Activated T-helper 9 cell treated with anti-CD3 and anti-CD28 coated beads, Interleukin-2, amount 50 U/mL, for 16 hours (primary cell): ENCODE measurements around the gene C9orf50.
A peak's percentile ranks its signal among the peaks of the same experiment; 100 is the strongest.

ENCODE experiments used
- DNase-seq: peaks from one replicate; pipeline ENCODE4 v3.0.0-alpha.2; 2020; ENCODE audit warnings: low read depth

Gene C9orf50

DNA sequence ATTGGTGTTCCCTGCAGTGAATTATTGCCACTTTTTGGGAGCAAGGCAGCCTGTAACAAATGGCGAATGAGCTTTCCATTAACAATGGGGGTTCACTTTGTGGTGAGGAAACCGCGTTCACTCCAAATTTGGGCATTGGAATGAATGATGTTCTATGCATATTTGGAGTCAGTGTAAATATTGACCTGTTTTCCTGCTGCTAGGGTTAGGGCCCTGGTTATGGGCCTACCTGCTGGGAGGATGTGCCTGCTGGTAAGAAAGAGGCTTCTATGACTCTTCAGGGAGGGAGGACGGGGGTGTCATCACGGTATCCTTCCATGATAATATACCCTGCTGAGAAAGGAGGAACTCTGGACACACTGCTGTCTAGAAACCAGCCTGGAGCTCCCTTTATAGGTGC is 29.0 kb downstream of the C9orf50 start:
- DNase-seq = no peak

DNA sequence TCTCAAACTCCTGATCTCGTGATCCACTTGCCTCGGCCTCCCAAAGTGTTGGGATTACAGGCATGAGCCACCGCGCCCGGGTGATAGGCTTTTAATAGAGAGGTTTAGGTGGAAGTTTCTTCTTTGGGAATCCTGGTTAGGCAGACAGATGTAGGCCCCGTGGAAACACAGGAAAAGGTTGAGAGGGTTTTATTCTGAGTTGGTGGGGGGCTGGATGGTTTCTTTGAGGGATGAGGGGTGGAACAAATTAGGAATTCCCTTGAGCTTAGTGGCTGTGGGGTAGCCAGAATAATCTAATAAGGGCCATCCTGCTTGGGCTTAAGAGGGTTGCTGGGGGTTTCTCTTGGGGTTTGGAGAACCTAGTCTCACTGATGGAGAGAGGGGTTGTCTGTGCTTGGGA is 30.4 kb downstream of the C9orf50 start:
- DNase-seq = no peak

DNA sequence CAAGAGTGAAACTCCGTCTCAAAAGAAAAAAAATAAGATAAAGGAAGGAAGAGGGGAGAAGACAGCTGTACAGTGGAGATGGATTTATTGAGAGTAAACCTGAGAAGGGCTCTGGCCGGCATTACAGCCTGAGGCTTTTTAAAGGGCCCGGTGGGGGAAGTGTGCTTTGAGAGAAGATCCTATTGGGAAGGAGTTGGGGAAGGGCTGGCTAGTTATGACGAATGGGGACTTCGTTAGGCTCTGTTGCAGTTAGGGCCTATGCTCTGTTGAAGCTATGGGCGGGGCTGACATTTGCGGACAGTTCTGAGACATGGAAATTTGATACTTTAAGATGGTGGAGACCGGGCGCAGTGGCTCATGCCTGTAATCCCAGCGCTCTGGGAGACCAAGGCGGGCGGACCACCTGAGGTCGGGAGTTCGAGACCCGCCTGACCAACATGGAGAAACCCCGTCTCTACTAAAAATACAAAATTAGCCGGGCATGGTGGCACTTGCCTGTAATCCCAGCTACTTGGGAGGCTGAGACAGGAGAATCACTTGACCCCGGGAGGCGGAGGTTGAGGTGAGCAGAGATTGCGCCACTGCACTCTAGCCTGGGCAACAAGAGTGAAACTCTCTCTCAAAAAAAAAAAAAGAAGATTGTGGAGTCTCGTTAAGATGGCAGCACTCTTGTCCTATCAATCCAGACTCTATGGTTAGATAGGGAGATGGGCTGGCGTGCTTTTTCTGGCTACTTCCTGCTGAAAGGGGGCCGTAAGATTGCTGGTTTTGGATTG is 33.2 kb downstream of the C9orf50 start:
- DNase-seq = no peak

DNA sequence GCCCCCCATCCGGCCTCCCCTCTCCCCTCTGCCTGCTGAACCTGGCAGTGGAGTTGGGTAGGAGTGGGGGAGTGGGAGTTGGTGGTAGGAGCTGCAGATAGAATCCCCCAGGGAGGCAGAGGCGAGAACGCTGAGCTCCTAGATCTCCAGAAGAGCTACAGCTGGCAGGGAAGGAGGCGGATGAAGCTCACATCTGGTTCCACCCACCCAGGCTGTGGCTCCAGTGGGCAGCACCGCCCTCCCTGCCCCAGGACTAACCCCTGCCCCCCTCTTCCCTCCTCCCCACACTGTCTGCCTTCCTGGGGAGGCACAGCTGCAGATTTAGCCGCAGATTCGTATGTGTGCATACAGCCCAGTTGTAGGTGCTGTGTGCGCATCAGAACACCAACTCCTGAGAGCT is 34.2 kb downstream of the C9orf50 start:
- no peak for DNase-seq

DNA sequence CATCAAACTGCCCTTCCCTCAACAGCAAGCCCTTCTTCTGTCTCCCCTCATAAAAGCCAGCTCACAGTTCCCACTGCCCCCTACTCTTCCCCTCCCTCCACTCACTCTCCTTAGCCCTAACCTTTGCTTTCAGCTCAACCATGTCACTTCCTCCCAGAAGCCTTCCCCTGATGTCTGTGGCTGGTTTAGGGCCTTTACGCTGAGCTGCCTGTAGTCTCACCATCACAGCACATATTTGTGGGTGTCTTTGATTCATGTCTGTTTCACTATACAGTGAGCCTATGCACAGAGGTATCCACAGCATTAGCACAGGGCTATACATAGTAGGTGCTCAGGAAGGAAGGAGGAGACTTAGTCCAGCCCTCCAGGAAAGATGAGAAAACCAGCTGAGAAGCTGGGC is 34.7 kb downstream of the C9orf50 start:
- no peak for DNase-seq

DNA sequence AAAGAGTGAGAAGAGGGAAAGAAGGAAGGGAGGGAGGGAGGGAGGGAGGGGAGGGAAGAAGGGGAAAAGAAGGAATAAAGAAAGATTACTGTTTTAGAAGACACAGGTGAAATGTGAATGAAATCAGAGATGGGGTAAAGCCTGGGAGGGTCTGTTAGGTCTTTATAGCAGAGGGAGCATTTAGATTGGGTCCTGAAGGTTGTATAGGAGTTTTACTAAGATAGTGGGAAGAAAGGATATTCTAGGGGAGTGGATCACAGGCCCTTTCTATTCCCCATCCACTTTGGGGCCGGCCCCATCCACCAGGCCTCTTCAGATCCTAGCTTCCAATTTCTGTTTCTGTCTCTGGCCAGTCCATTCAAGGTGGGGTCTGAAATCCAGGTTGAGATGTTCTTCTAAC is 35.5 kb downstream of the C9orf50 start:
- DNase-seq = no peak

DNA sequence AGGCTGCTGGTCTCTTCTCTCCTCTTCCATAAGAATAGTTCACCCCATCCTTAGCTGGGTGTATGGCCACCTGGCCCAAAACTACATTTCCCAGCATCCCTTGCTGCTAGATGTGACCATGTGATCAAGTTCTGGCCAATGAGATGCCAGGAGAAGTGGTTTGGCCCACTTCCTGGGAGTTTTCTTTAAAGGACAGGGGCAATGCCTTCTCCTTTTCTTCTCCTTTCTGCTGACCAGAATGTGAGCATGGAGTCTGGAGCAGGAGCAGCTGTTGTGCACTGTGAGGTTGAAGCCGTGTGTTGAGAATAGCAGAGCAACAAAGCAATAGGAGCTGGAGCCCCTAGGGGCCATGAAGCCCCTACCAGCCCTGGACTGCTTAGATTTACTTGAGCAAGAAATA is 36.8 kb downstream of the C9orf50 start:
- peak; percentile 17 for DNase-seq

DNA sequence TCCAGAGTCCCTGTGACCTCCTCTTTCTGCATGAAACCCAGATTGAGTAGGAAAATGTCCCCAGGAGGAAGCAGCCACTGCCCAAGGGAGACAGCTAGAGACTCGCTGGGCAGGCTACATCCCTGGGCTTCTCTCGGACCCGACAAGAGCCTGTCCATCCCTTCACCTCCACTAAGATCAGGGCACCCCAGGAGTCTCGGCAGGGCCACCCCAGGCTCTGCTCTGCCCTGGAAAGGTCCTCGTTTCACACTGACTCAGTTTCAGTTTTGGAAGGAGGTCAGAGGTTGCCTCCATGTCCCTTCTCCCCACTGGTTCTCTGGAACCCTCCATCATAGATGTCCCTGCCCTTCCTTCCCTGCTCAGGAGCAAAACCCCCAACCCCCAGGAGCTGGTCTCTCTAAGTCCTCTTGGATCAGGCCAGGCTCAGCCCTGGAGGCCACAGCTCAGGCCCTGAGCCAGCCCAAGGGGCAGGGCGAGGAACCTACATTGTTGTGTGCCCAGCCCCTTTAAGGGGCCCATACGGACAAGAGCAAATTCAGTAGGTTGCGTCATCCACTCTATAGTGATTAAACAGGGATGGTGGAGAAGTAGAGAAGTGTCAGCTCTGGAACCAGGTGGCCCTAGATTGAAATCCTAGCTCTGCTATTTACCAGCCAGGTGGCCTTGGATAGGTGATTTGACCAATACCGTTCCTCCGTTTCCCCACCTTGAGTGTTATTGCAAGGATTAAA is 37.4 kb downstream of the C9orf50 start:
- DNase-seq = no peak

DNA sequence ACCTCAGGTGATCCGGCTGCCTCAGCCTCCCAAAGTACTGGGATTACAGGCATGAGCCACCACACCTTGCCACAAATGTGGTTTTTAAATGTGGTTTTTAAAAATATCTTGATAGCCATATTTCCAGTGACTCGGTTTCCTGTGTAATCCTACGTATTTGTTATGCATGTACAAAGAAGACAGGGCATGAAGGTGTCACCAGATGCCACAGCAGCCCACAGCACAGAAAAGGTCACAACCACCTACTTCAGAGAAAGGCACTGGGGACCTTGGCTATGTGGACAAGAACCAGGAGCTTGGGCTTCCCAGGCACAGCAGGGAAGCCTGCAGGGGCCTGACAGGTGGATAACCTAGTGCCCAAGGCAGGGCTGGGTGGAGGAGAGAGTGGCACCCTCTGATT is 38.0 kb downstream of the C9orf50 start:
- DNase-seq = no peak

DNA sequence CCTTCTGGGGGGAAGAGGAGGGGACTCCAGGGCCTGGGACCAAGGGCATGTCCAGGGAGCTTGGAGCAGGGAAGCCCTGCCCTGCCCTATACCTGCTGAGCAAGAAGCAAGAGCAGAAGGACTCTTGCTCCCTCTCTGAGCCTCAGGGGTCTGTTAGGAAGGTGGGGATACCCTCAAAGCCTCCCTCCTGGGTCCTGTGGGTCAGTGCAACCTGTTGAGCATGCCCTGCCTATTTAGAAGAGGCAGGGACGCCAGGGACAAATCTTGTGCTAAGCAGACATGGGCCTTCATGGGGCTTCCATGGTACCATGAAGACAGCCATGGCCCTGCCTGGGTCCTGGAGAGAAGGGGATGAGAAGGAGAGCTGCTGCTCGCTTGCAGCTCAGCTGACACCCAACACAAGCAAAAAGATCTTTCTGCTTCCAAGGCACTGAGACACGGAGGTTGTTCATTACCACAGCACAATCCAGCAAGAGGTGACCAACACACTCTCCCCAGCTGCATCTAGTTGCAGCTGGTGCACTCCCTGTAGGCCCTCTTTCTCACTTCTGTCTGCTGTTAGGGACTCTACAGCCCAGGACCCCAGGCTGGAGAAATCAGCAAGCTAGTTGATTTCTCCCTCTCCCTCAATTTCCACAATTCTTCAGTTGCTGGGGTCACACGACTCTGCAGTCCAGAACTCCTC is 39.3 kb downstream of the C9orf50 start:
- no peak for DNase-seq

DNA sequence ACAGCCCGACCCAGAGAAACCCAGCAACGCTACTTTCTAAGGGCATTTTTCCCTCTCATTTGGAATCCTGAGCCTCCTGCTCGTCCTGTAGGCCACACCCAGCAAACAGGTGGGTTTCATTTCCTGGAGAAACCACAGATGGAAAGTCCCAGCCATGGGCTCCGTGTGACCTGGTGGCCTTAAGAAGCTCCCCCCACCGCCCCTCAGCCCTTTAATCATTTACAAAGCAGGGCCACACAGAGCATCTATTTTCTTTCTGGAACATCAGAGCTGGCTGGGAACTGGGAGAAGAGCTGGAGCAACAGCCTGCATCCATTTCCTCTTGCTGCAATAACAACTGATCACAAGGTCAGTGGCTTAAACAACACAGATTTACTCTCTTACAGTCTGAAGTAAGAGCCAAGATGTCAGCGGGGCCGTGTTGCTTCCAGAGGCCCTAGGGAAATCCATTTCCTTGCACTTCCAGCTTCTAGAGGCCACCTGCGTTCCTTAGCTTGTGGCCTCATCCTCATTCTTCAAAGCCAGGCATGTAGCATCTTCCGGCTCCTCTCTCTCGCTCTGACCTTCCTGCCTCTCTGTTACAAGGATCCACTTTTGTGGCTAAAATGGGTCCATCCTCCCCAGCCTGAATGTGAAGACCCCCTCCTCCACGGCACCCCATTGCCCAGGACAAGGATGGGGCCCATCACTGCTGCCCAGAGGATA is 40.5 kb downstream of the C9orf50 start:
- no peak for DNase-seq

DNA sequence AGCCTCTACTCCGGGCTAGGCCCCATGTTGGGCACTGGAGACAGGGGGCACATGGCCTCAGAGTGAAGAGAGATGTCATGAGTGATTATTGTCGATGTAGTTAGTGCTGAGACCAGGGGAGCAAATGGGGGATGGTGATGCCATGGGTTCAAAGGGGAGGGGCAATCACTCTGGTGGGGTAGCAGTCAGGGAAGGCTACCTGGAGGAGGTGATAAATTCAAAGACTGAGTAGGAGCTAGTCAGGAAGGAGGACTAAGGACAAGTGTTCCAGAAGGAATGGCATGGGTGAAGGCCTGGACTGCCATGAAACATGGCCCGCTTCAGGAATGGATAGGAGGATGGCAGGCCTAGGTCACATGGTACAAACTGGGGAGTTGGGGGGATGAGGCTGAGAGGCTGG is 41.6 kb downstream of the C9orf50 start:
- DNase-seq = no peak

DNA sequence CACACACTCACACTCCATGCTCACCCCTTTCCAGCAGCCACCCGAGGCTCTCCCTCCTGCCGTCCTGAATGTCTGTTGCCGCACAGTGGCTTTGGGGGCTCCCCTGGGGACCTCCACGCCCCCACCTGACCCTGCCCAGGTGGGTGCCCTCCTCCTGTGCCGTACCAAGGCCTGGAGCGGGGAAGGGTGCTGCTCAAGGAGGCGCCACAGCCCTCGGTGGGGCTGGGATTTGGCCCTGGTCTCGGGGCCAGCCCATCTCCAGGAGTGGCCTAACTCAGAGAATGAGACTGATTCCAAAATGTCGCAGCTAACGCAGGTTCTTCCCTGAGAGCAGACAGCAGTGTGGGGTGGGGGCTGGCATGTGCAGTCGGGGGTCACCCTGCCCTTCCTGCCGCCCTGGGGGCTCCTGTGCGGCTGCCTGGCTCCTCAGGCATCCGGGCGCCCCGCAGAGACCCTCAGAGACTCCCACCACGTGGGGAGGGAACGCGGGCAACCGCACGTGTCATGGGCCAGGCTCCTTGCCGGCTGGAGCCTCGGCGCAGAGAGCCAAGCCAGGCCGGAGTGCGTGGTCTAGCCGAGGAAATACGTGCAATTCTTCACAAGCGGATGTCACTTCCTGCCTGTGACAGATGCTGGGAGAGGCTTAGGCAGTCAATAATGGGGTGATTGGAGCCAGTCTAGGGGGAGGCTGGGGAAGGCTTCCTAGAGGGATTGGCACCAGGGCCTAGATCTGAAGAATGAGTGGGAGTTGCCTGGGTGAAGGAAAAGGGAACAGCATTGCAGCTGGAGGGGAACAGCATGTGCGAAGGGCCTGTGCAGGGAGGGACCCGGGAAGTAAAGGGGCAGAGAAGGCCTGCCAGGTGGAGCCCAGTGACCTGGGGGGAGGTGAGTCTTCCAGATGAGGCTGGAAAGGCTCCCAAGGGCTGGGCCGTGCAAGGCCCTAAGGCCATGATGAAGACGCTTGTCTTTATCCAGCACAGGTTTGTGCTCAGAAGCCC is 44.1 kb downstream of the C9orf50 start:
- no peak for DNase-seq

DNA sequence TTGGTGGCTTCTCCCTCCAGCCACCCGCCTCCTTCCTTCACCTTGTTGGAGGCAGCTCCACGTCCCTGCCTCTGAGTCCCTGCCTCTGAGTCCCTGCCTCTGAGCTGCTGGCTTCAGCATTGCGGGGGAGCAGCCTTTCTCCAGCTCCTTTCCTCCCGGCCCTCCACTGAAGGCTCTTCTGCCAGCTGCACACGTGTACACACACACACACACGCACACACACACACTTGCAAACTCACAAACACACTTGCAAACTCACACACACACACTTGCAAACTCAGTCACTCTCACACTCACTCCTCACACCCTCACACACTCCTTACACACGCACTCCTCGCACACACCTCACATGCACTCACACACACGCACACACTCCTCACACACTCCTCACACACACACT is 45.1 kb downstream of the C9orf50 start:
- DNase-seq = no peak

DNA sequence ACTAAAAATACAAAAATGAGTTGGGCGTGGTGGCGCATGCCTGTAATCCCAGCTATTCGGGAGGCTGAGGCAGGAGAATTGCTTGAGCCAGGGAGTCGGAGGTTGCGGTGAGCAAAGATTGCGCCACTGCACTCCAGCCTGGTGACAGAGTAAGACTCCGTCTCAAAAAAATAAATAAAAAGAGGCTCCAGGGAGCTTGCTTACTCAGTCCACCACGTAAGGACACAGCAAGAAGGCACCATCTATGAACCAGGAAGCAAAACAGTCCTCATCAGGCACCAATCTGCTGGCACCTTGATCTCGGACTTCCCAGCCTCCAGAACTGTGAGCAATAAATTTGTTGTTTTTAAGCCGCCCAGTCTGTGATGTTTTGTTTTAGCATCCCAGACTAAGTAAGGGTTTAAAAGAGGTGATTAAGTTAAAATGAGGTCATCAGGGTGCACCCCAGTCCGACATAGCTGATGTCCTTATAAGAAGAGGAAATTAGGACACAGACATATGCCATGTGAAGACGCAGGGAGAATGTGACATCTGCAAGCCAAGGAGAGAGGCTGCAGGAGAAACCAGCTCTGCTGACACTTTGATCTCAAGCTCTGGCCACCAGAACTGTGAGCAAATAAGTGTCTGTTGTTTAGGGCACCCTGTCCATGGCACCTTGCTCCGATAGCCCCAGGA is 45.9 kb downstream of the C9orf50 start:
- DNase-seq = no peak

DNA sequence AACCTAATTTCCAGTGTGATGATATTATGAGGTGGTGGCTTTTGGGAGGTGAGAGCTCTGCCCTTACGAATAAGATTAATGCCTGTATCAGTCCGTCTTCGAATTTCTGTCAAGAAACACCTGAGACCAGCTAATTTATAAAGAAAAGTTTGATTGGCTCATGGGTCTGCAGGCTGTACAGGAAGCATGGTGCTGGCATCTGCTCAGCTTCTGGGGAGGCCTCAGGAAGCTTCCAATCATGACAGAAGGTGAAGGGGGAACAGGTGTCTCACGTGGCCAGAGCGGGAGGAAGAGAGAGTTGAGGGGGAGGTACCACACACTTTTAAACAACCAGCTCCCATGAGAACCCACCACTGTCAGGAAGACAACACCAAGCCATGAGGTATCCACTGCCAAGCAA is 46.9 kb downstream of the C9orf50 start:
- no peak for DNase-seq

DNA sequence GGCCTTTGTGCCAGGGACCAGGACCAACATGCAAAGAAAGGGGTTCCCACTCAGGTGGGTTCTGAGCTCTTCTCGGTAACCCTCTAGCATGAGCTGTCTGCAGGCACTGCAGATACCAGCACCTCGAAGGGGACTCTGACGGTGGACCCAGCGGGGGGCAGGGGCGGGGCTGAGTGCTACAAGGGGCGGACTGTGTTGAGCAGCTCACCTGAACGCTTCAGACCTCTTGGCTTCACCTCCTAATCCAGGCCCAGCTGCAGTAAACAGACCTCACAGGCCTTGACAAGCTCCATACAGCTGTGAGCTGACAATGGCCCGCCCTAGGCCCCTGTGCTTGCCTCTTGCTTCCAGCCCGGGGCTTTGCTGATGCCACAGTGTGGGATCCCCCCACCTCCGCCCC is 48.4 kb downstream of the C9orf50 start:
- no peak for DNase-seq

DNA sequence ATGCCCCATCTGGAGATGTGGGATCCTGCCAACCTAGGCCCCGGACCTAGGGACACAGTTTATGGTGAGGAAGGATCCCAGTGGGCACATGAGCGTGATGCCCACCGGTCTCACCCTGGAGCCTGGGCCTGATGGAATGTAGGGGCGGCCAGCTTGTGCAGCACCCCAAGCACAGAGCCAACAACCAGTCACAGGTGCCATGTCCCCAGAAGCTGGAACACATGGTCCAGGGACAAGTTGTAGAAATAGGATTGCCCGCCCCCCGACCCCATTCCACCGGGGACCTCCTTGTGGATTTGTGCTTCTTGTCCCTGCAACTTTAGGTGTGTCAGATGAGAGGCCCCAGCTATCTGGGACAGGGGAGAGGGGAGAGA is 48.9 kb downstream of the C9orf50 start:
- no peak for DNase-seq

DNA sequence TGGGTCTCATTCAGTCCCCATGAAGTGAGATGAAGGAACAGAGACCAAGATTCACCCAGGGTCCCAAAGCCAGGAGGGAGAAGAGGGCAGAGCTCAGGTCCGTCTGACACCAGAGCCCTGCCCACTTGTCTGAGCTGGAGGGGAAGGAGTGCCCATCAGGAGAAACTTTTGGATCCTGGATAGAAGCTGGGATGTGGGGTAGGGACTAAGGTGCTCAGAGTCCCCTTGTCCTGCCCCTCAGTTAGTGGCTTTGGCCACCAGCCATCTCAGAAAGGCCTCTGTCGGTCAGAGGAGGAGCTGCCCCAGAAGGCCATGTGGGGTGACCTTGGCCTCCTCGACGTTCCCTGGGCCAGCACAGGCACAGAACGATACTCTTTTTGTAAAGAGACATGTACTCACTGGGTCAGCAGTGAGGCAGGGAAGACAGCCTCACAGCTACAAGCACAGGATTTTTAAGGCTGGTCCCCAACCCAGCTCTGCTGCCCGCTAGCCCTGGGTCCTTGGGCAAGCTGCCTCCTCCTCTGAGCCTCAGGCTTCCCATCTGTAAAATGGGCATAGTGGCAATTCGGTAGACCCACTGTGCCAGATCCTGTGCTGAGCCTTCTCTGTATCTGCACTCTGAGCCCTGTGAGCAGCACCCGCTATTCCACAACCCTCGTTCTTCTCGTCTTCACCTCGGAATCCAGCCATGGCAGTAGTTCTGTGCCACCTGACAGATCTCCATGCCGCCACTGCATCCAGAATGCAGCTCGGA is 49.4 kb downstream of the C9orf50 start:
- DNase-seq = no peak
